Liver (tissue), 9 donors: ENCODE results near the gene SMYD1. TPM values are rescaled to one million over a fixed set of nuclear protein-coding genes. Genes with fewer than 3 reads are reported as not detected.

Experiments used
- DNase-seq: peaks from one replicate; pipeline ENCODE4 v3.0.0-alpha.2; 2017; ENCODE audit warnings: low spot score
- H3K27ac ChIP-seq, 2 donors: one replicate each; pipeline ENCODE4 v1.7.0; 2013; ENCODE audit warnings: inconsistent platforms in 2 of 2, low read length in 2 of 2, control low read depth in 1 of 2, low read depth in 1 of 2, mild to moderate bottlenecking in 1 of 2
- H3K27me3 ChIP-seq, 4 donors: one replicate each; pipeline versions ENCODE4 v1.6.1 to v1.7.0; 2013; ENCODE audit warnings: low read length in 3 of 4, inconsistent platforms in 1 of 4, mild to moderate bottlenecking in 1 of 4, moderate library complexity in 1 of 4; ENCODE audit not compliant: control insufficient read depth in 4 of 4, insufficient read depth in 4 of 4
- H3K36me3 ChIP-seq, 4 donors: one replicate each; pipeline versions ENCODE4 v1.6.1 to v1.7.0; 2013; ENCODE audit warnings: low read length in 3 of 4, mild to moderate bottlenecking in 3 of 4, low read depth in 1 of 4, moderate library complexity in 1 of 4; ENCODE audit not compliant: control insufficient read depth in 4 of 4, insufficient read depth in 3 of 4
- H3K4me1 ChIP-seq, 4 donors: one replicate each; pipeline versions ENCODE4 v1.6.1 to v1.7.0; 2013; ENCODE audit warnings: low read length in 3 of 4, mild to moderate bottlenecking in 3 of 4, moderate library complexity in 1 of 4; ENCODE audit not compliant: control insufficient read depth in 4 of 4, insufficient read depth in 4 of 4
- H3K4me3 ChIP-seq, 3 donors: one replicate each; pipeline versions ENCODE4 v1.6.1 to v1.7.0; 2013; ENCODE audit warnings: low read length in 3 of 3, control low read depth in 1 of 3, low read depth in 1 of 3, mild to moderate bottlenecking in 1 of 3
- H3K9ac ChIP-seq, 2 donors: one replicate each; pipeline ENCODE4 v1.7.0; 2013; ENCODE audit warnings: low read length in 2 of 2, mild to moderate bottlenecking in 2 of 2, moderate library complexity in 2 of 2, control low read depth in 1 of 2, low read depth in 1 of 2
- H3K9me3 ChIP-seq, 4 donors: one replicate each; pipeline versions ENCODE4 v1.6.1 to v1.7.0; 2013; ENCODE audit warnings: low read length in 3 of 4; ENCODE audit not compliant: control insufficient read depth in 4 of 4
- ATF3 ChIP-seq: IDR thresholded peaks from 2 replicates; pipeline ENCODE4 v1.6.1; 2016; ENCODE audit warnings: antibody characterized with exemption
- CTCF ChIP-seq: fragments of 150-350 bp; IDR thresholded peaks from 2 replicates; pipeline ENCODE4 v1.5.1; 2017; ENCODE audit warnings: improper control_type of control experiment, low read depth, low read length; ENCODE audit not compliant: missing input control
- EGR1 ChIP-seq, 2 donors: IDR thresholded peaks; 2 replicates each; pipeline ENCODE4 v1.6.1; 2016 to 2018; ENCODE audit warnings: antibody characterized with exemption in 2 of 2, low read depth in 2 of 2
- FOXA1 ChIP-seq: IDR thresholded peaks from 2 replicates; pipeline ENCODE4 v1.6.1; 2016; ENCODE audit warnings: antibody characterized with exemption
- FOXA2 ChIP-seq: IDR thresholded peaks from 2 replicates; pipeline ENCODE4 v1.6.1; 2016; ENCODE audit warnings: antibody characterized with exemption
- GABPA ChIP-seq, 2 donors: IDR thresholded peaks in 1 of 2; conservative IDR thresholded peaks in 1 of 2; 2 replicates each; pipeline ENCODE4 v1.6.1; 2016; ENCODE audit warnings: antibody characterized with exemption in 2 of 2, mild to moderate bottlenecking in 1 of 2, moderate library complexity in 1 of 2
- HNF4G ChIP-seq: IDR thresholded peaks from 2 replicates; pipeline ENCODE4 v1.6.1; 2016; ENCODE audit warnings: antibody characterized with exemption
- JUND ChIP-seq, 2 donors: IDR thresholded peaks; 2 replicates each; pipeline ENCODE4 v1.6.1; 2016; ENCODE audit warnings: antibody characterized with exemption in 2 of 2
- MAX ChIP-seq: IDR thresholded peaks from 2 replicates; pipeline ENCODE4 v1.6.1; 2016; ENCODE audit warnings: antibody characterized with exemption
- NR2F2 ChIP-seq: IDR thresholded peaks from 2 replicates; pipeline ENCODE4 v1.6.1; 2016; ENCODE audit warnings: antibody characterized with exemption
- RAD21 ChIP-seq, 2 donors: IDR thresholded peaks; 2 replicates each; pipeline ENCODE4 v1.6.1; 2016; ENCODE audit warnings: antibody characterized with exemption in 2 of 2, mild to moderate bottlenecking in 2 of 2
- REST ChIP-seq: IDR thresholded peaks from 2 replicates; pipeline ENCODE4 v1.6.1; 2016; ENCODE audit warnings: antibody characterized with exemption, mild to moderate bottlenecking
- RXRA ChIP-seq, 2 donors: IDR thresholded peaks; 2 replicates each; pipeline ENCODE4 v1.6.1; 2017 to 2018; ENCODE audit warnings: antibody characterized with exemption in 2 of 2, mild to moderate bottlenecking in 1 of 2
- SP1 ChIP-seq: IDR thresholded peaks from 2 replicates; pipeline ENCODE4 v1.6.1; 2018; ENCODE audit warnings: antibody characterized with exemption, mild to moderate bottlenecking
- TAF1 ChIP-seq: conservative IDR thresholded peaks from 2 replicates; pipeline ENCODE4 v1.6.1; 2016; ENCODE audit warnings: antibody characterized with exemption, mild to moderate bottlenecking
- YY1 ChIP-seq: IDR thresholded peaks from 2 replicates; pipeline ENCODE4 v1.6.1; 2016; ENCODE audit warnings: antibody characterized with exemption, mild to moderate bottlenecking
- ZBTB33 ChIP-seq: IDR thresholded peaks from 2 replicates; pipeline ENCODE4 v1.6.1; 2016; ENCODE audit warnings: antibody characterized with exemption
- WGBS: extraction: QIAGEN DNeasy Blood & Tissue Kit; methylation state at CpG from one replicate; pipeline ENCODE4 v1.1.7; 2013; 5-methylcytosine and 5-hydroxymethylcytosine counted together
- polyA plus RNA-seq, 2 donors: library from polyadenylated mRNA; stranded (reverse) in 1 of 2; unstranded in 1 of 2; fragments of 200-250 nt in 1 of 2; fragments of >200 nt in 1 of 2; fragmentation: Nextera tagmentation in 1 of 2; extraction: Ambion mirVana in 1 of 2; gene quantifications; one replicate each; pipeline versions ENCODE4 v1.2.1 to v1.2.3, GENCODE V29; 2013 to 2015
- total RNA-seq, 2 donors: library from RNA; depleted of rRNA; stranded (reverse); fragments of >200 nt; gene quantifications; one replicate each; pipeline ENCODE4 v1.2.3, GENCODE V29; 2014
- donor health status: healthy.
- donor health status: healthy.
- donor health status: healthy.
- donor health status: healthy.
- donor health status: healthy.

SMYD1 gene
- total and polyA plus RNA-seq, 4 donors = not detected

- H3K9ac ChIP-seq = no peak overlapping the region
- 85% methylated on average over 6 of the region's 6 CpGs for WGBS
- H3K9me3 ChIP-seq = no peaks in the 10 kb centered on the region
- no peak for DNase-seq
- no peaks in the 10 kb centered on the region for H3K27me3 ChIP-seq
- H3K4me3 ChIP-seq = no peak overlapping the region
- H3K36me3 ChIP-seq = peaks cover 2 to 13% (median 6%) of the 10 kb centered on the region in 4 donors
- H3K27ac ChIP-seq = no peak overlapping the region
- no peaks in the 10 kb centered on the region for H3K4me1 ChIP-seq
- TF ChIP-seq FOXA1 (no peak), RXRA (IDR thresholded peaks at IDR 0.05) (no peak), HNF4G (no peak), JUND (IDR thresholded peaks at IDR 0.05) (no peak), YY1 (no peak), REST (no peak), TAF1 (no peak), MAX (no peak), SP1 (no peak), FOXA2 (no peak), NR2F2 (no peak), EGR1 (IDR thresholded peaks at IDR 0.05; ENCODE audit: low read depth in 2 of 2) (no peak), RAD21 (IDR thresholded peaks at IDR 0.05) (no peak), ATF3 (no peak), GABPA (IDR thresholded peaks at IDR 0.05 in 1 of 2, conservative IDR thresholded peaks at IDR 0.05 in 1 of 2) (no peak), CTCF (no peak), ZBTB33 (no peak)
Measured at GRCh38 chr2:88024509-88024908, 43.1 kb upstream of the SMYD1 start.
